Measurements from ENCODE around the gene NLRP11.

Gene NLRP11

GRCh38 chr19:55831846-55832245, at the start of gene NLRP11:
Gene NLRP11, minus strand, starts transcription at chr19:55831999. Its CDS starts 13,825 bp downstream, at chr19:55818174.
- DNase-seq: no peak

- DNase-seq: no peak
These were observed 45.4 kb upstream of the NLRP11 start for GRCh38 chr19:55877211-55877610.

DNA sequence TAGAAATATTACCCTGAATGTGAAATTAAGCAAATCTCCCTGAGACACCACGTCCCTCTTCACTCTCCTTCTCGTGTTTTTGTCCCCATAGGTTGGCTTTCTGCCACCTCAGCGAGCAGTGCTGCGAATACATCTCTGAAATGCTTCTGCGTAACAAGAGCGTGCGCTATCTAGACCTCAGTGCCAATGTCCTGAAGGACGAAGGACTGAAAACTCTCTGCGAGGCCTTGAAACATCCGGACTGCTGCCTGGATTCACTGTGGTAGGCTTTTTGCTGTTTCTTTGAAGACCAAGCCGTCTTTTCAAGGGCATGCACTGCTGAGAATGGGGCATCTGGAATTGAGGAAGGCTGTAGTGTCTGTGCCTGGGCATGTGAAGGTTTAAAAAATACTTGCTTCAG, 38.9 kb upstream of the NLRP11 start:
- no peak for DNase-seq

DNA sequence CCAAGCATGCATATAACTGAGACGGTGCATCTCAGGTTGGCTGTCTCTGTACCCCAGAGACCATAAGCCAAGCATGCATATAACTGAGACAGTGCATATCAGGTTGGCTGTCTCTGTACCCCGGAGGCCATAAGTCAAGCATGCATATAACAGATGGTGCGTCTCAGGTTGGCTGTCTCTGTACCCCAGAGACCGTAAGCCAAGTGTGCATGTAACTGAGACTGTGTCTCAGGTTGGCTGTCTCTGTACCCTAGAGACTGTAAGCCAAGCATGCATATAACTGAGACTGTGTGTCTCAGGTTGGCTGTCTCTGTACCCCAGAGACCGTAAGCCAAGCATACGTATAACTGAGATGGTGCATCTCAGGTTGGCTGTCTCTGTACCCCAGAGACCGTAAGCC, 35.3 kb upstream of the NLRP11 start:
- no peak for DNase-seq

DNA sequence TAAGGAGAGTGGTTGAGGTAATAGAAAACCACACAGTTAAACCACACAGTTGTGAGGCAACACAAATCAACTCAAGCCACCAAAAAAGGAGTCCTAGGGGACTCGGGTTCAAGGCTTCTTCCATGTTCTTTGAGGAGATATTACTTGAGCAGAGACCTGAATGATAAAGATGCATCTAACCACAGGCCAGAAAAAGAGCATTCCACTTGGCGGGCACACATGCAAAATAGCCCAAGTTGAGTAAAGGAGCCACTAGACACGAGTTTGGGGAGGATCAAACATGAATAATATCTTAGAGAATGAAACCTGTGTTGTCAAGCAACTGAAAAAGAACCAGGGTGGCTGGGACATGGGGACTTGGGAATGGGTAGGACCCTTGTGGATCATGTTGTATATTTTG, 34.7 kb upstream of the NLRP11 start:
- DNase-seq: no peak

- DNase-seq: no peak
These were observed 27.2 kb upstream of the NLRP11 start for GRCh38 chr19:55858969-55859368.

GRCh38 chr19:55858401-55858800, 26.6 kb upstream of the NLRP11 start:
- no peak for DNase-seq

DNA sequence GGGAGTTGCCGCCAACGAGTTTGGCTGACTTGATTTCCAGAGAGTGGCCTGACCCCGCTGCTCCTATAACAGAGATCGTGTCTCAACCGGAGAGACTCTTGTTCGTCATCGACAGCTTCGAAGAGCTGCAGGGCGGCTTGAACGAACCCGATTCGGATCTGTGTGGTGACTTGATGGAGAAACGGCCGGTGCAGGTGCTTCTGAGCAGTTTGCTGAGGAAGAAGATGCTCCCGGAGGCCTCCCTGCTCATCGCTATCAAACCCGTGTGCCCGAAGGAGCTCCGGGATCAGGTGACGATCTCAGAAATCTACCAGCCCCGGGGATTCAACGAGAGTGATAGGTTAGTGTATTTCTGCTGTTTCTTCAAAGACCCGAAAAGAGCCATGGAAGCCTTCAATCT, 26.2 kb upstream of the NLRP11 start:
- no peak for DNase-seq

DNA sequence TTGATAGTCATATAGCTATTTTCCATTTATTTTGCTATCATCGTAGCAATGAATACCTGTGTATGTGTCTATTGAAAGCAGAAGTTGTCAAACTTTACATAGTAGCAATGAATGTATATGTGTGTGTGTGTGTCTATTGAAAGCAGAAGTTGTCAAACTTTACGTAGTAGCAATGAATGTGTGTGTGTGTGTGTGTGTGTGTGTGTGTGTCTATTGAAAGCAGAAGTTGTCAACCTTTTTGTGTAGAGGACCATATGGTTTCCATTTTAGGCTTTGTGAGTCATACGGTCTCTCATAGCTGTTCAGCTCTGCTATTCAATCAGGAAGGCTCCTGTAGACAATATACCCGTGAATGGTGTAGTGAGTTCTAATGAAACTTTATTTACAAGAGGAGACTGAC, 25.4 kb upstream of the NLRP11 start:
- DNase-seq: no peak

DNA sequence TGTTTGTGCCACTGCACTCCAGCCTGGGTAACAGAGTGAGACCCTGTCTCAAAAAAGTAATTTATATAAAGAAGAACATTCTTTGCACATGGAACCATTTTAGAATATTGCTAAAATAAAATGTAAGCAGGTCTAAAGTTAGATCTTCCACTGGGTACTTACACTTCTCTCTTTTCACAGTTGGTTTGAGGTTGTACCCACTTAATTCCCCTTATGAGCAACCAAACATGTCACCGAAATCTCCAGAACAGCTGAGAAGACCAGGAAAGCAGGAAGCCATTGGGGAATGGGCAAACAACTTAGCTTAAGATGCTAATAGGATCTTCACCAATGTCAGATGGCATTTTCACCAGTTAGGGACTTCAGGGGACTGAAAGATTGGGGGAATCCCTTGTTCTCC, 23.4 kb upstream of the NLRP11 start:
- DNase-seq: no peak

DNA sequence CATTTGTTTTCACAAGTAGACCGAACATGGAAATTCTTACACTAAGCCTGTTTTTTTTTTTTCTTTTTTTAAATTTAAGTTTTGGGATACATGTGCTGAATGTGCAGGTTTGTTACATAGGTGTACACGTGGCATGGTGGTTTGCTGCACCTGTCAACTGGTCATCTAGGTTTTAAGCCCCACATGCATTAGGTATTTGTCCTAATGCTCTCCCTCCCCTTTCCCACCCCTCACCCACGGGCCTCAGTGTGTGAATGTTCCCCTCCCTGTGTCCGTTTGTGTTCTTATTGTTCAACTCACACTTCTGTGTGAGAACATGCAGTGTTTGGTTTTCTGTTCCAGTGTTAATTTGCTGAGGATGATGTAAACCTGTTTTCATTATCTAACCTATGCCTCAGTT, 7.1 kb upstream of the NLRP11 start:
- no peak for DNase-seq

GRCh38 chr19:55838251-55838650, 6.5 kb upstream of the NLRP11 start:
- DNase-seq: no peak

- peak; percentile 74 for DNase-seq
These were observed 4.5 kb upstream of the NLRP11 start, which contains the start of gene NLRP4 for GRCh38 chr19:55836340-55836739. Gene NLRP4, plus strand, starts transcription at chr19:55836540. Its CDS starts 15,541 bp downstream, at chr19:55852081.

DNA sequence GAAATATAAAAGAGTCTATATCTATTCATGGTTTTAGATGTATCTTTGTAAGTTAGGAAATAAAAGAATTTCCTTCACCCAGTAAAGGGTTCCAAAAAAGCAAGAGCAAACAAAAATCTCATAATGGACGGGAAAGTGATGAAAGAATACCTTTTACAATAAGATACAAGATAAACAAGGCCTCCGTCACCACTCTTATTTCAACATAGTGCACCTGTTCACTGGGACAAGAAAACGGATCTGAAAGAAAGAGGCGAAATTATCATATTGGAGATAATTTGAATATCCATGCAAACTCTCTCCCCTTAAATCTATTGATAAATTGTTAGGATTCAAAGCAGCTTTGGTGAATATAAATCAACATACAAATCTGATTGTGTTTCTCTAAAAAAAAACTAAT, 877 bp upstream of the NLRP11 start:
- DNase-seq: no peak

DNA sequence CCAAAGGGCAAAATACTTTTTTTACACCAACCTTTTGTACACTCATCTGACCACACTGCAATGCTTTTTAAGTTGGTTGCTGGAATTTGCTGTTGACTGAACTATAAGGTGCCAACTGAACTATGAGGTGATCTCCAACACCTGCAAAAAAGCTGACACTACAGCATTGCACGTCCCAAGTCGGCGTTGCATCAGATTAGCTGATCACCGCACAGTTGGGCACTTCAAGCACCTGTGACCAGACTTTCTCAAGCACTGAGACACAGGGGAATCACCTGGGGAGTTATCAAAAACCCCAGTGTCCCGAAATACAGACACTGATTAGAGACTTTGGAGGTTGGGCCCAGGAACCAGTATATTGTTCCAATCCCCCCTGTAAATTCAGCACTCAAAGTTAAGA, 1.1 kb downstream of the NLRP11 start:
- DNase-seq: no peak

DNA sequence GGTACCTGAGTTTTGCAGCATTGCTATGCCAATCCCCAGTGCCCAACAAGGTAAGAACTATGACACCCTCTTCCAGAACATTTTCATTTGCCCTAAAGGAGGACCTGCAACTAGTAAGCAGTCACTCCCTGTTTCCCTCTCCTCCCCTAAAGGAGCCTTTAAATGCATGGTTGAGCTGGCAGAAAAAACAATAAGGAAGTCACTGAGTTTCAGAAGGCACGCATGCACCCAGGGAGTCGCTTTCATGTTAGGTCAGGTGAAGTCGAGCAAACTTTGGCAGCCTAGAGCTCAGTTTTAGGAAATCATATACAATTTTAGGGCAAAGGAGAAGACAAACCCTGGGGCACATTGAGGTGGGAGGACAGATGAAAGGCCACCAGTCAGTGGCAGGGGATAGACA, 11.8 kb downstream of the NLRP11 start:
- DNase-seq: no peak

GRCh38 chr19:55813906-55814305, 17.9 kb downstream of the NLRP11 start:
- DNase-seq: no peak

DNA sequence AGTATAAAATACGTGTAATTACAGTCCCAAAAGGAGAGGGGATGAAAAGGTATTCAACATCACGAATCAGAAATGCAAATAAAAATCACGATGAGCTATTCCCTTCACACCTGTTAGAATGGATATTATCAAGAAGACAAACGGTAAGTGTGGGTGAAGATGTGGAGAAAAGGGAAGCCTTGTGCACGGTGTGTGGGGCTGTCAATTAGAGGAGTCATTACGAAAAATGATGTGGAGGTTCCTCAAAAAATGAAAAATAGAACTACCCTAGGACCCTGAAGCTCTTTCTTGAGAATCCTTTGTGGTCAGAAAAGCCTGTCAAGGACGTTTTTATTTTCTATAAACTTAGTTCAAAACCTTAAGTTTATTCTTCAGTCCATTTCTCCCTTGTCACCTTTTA, 19.4 kb downstream of the NLRP11 start:
- DNase-seq: no peak

GRCh38 chr19:55811340-55811739, 20.5 kb downstream of the NLRP11 start:
- no peak for DNase-seq

- peak; percentile 82 for DNase-seq
These were observed 22.3 kb downstream of the NLRP11 start for GRCh38 chr19:55809381-55810058.

DNA sequence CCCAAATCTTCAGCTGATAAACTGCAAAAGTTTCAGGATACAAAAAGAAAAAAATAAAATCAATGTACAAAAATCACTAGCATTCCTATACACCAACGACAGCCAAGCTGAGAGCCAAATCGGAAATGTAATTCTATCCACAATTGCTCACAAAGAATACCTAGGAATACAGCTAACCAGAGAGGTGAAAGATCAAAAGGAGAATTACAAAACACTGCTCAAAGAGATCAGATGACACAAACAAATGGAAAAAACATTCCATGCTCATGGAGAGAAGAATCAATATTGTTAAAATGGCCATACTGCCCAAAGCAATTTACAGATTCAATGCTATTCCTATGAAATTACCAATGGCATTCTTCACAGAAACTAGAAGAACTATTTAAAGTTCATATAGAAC, 29.5 kb downstream of the NLRP11 start:
- DNase-seq: no peak

GRCh38 chr19:55801416-55801815, 30.4 kb downstream of the NLRP11 start:
- no peak for DNase-seq

- DNase-seq: no peak
These were observed 36.8 kb downstream of the NLRP11 start for GRCh38 chr19:55795021-55795420.

DNA sequence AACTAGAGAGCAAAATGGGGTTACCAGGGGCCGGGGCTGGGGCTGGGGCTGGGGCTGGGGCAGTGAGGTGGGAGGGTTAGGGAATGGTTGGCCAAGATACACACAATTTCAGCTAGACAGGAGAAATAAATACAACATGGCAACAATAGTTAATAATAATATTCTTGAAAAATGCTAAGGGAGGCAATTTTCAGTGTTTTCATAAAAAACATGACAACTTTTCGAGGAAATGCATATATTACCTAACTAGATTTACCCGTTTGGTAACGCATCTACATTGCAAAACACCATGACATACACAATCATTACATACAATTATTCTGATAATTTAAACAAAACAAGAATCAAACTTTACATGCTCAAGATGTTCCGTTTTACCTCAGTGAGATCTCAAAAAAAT, 50.7 kb downstream of the NLRP11 start:
- DNase-seq: no peak

- no peak for DNase-seq
These were observed 53.5 kb downstream of the NLRP11 start for GRCh38 chr19:55778331-55778730.

Data from NCI-H2227 treated with DMSO at 0.1 percent for 48 hours (cell line).